ENCODE results near the gene PTOV1.

GRCh38 chr19:49846408-49846807, 4.6 kb upstream of the PTOV1 start:
- TF ChIP-seq CTCF (IDR thresholded peaks at IDR 0.05): no peak
- no peak for TF ChIP-seq POLR2A (IDR thresholded peaks at IDR 0.05)
